GM10266 (cell line): Measurements from ENCODE around the gene E2F1.

Experiments used
- DNase-seq: peaks from one replicate; pipeline ENCODE4 v3.0.0; 2012; ENCODE audit errors: extremely low spot score
- CTCF ChIP-seq: IDR thresholded peaks from 2 replicates; pipeline ENCODE4 v1.5.1; 2012; ENCODE audit warnings: mild to moderate bottlenecking, low read depth; ENCODE audit not compliant: control insufficient read depth, insufficient read depth; ENCODE audit errors: missing control alignments

Gene E2F1

GRCh38 chr20:33664085-33664761 lies 22.0 kb downstream of the E2F1 start:
- TF ChIP-seq CTCF = no peak
- DNase-seq = no peak

GRCh38 chr20:33663161-33664084 lies 22.8 kb downstream of the E2F1 start:
- peak; percentile 92 for DNase-seq

GRCh38 chr20:33662172-33662571 lies 24.0 kb downstream of the E2F1 start, which contains the start of gene C20orf144:
C20orf144 (plus strand) TSS chr20:33662327; CDS start chr20:33662346, 19 bp downstream.
- TF ChIP-seq CTCF = no peak
- no peak for DNase-seq

More at GRCh38 chr20:33663161-33664084, 22.8 kb downstream of the E2F1 start:
- no peak for TF ChIP-seq CTCF

- no peak for TF ChIP-seq CTCF
- no peak for DNase-seq
These were observed 25.5 kb downstream of the E2F1 start for GRCh38 chr20:33660685-33661058.

GRCh38 chr20:33660035-33660684 lies 26.0 kb downstream of the E2F1 start:
- no peak for DNase-seq
- no peak for TF ChIP-seq CTCF

GRCh38 chr20:33659341-33660034 lies 26.7 kb downstream of the E2F1 start:
- DNase-seq = no peak

More at GRCh38 chr20:33659341-33660034, 26.7 kb downstream of the E2F1 start:
- no peak for TF ChIP-seq CTCF
